ENCODE measurements around the gene SMIM27. TPM values are rescaled to one million over a fixed set of nuclear protein-coding genes. Genes with fewer than 3 reads are reported as not detected.
"Not testable (repeated sequence)": the region's sequence is repeated elsewhere in the genome, so short reads cannot be mapped to it uniquely, and the experiment has no call there.

Gene SMIM27
- total and polyA plus RNA-seq, 2 donors from 2014 or later: 14.6 to 36.9 TPM

- H3K27me3 ChIP-seq (ENCODE audit: control insufficient read depth, insufficient read depth, low read length): no peaks in the 10 kb centered on the region
- H3K36me3 ChIP-seq (ENCODE audit: control insufficient read depth in 2 of 3, insufficient read depth in 3 of 3, low read length in 3 of 3): no peaks in the 10 kb centered on the region
- no peak overlapping the region for H3K9ac ChIP-seq (ENCODE audit: low read length in 3 of 3)
- no peaks in the 10 kb centered on the region for H3K4me1 ChIP-seq (ENCODE audit: control insufficient read depth in 2 of 3, insufficient read depth in 2 of 3, low read depth in 1 of 3, low read length in 3 of 3)
- intact Hi-C loops (cut with DNase I): no loop called here
- DNase-seq (no peak), FAIRE-seq (no peak)
- H3K4me3 ChIP-seq (ENCODE audit: low read length in 3 of 3): no peak overlapping the region
- H3K9me3 ChIP-seq (ENCODE audit: control insufficient read depth in 2 of 3, insufficient read depth in 1 of 3, low read length in 3 of 3): peaks cover 0 to 2% (median 0%) of the 10 kb centered on the region in 3 donors
- TF ChIP-seq, protein P1, sequence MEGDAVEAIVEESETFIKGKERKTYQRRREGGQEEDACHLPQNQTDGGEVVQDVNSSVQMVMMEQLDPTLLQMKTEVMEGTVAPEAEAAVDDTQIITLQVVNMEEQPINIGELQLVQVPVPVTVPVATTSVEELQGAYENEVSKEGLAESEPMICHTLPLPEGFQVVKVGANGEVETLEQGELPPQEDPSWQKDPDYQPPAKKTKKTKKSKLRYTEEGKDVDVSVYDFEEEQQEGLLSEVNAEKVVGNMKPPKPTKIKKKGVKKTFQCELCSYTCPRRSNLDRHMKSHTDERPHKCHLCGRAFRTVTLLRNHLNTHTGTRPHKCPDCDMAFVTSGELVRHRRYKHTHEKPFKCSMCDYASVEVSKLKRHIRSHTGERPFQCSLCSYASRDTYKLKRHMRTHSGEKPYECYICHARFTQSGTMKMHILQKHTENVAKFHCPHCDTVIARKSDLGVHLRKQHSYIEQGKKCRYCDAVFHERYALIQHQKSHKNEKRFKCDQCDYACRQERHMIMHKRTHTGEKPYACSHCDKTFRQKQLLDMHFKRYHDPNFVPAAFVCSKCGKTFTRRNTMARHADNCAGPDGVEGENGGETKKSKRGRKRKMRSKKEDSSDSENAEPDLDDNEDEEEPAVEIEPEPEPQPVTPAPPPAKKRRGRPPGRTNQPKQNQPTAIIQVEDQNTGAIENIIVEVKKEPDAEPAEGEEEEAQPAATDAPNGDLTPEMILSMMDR (IDR thresholded peaks at IDR 0.05; ENCODE audit: borderline replicate concordance, extremely low read depth, insufficient read depth): no peak
- H3K27ac ChIP-seq (ENCODE audit: low read depth in 2 of 2, low read length in 2 of 2): no peak overlapping the region
Measured at GRCh38 chr9:32596936-32597335, 44.8 kb downstream of the SMIM27 start.

DNA sequence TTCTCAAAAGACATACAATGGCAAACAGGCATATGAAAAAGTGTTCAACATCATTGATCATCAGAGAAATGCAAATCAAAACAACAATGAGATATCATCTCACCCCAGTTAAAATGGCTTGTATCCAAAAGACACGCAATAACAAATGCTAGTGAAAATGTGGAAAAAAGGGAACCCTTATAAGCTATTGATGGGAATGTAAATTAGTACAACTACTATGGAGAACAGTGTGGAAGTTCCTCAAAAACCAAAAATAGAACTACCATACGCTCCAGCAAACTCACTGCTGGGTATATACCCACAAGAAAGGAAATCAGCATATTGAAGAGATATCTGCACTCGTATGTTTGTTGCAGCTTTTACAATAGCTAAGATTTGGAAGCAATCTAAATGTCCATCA is 46.9 kb downstream of the SMIM27 start:
- DNase-seq; H3K27me3 ChIP-seq (ENCODE audit: control insufficient read depth, insufficient read depth, low read length); intact Hi-C loops (cut with DNase I): not testable (repeated sequence)

More for the DNA sequence above, 46.9 kb downstream of the SMIM27 start:
- not testable (repeated sequence) for H3K27ac ChIP-seq (ENCODE audit: low read depth in 2 of 2, low read length in 2 of 2); H3K9me3 ChIP-seq (ENCODE audit: control insufficient read depth in 2 of 3, insufficient read depth in 1 of 3, low read length in 3 of 3); H3K36me3 ChIP-seq (ENCODE audit: control insufficient read depth in 2 of 3, insufficient read depth in 3 of 3, low read length in 3 of 3); H3K4me3 ChIP-seq (ENCODE audit: low read length in 3 of 3); H3K9ac ChIP-seq (ENCODE audit: low read length in 3 of 3); H3K4me1 ChIP-seq (ENCODE audit: control insufficient read depth in 2 of 3, insufficient read depth in 2 of 3, low read depth in 1 of 3, low read length in 3 of 3); FAIRE-seq

Other genes with a start within 250 kb of the SMIM27 start
- 36.8 TPM for gene ACO1, start 167.7 kb upstream of the SMIM27 start, total RNA-seq
- gene ACO1, start 167.7 kb upstream of the SMIM27 start, polyA plus RNA-seq (ENCODE audit: insufficient read depth, low read depth, low replicate concordance): 70.5 TPM
- gene RIGI, start 26.1 kb upstream of the SMIM27 start, total RNA-seq: 13.1 TPM
- 5.0 TPM for gene RIGI, start 26.1 kb upstream of the SMIM27 start, polyA plus RNA-seq (ENCODE audit: insufficient read depth, low read depth, low replicate concordance)
- gene TOPORS, start 259 bp downstream of the SMIM27 start, total RNA-seq: 15.6 TPM
- 8.1 TPM for gene TOPORS, start 259 bp downstream of the SMIM27 start, polyA plus RNA-seq (ENCODE audit: insufficient read depth, low read depth, low replicate concordance)
- gene NDUFB6, start 20.8 kb downstream of the SMIM27 start, total RNA-seq: 47.6 TPM
- 132 TPM for gene NDUFB6, start 20.8 kb downstream of the SMIM27 start, polyA plus RNA-seq (ENCODE audit: insufficient read depth, low read depth, low replicate concordance)
- gene TAF1L, start 83.3 kb downstream of the SMIM27 start, total RNA-seq: not detected
- gene TAF1L, start 83.3 kb downstream of the SMIM27 start, polyA plus RNA-seq (ENCODE audit: insufficient read depth, low read depth, low replicate concordance): not detected
- gene TMEM215, start 231.2 kb downstream of the SMIM27 start, total RNA-seq: not detected
- gene TMEM215, start 231.2 kb downstream of the SMIM27 start, polyA plus RNA-seq (ENCODE audit: insufficient read depth, low read depth, low replicate concordance): not detected